Ishikawa (cell line): Measurements from ENCODE around the gene PCNA.

ENCODE experiments used
- CEBPB ChIP-seq: IDR thresholded peaks from 2 replicates; pipeline ENCODE4 v1.6.1; 2012
- CREB1 ChIP-seq: IDR thresholded peaks from 2 replicates; pipeline ENCODE4 v1.6.1; 2012; ENCODE audit warnings: low read depth
- EGR1 ChIP-seq: IDR thresholded peaks from 2 replicates; pipeline ENCODE4 v1.6.1; 2012
- EP300 ChIP-seq: IDR thresholded peaks from 2 replicates; pipeline ENCODE4 v1.6.1; 2012; ENCODE audit warnings: borderline replicate concordance
- FOXM1 ChIP-seq: IDR thresholded peaks from 2 replicates; pipeline ENCODE4 v1.6.1; 2012; ENCODE audit warnings: low read depth, borderline replicate concordance
- MAX ChIP-seq: IDR thresholded peaks from 2 replicates; pipeline ENCODE4 v1.6.1; 2012
- NFIC ChIP-seq: IDR thresholded peaks from 2 replicates; pipeline ENCODE4 v1.6.1; 2012
- RAD21 ChIP-seq: IDR thresholded peaks from 2 replicates; pipeline ENCODE4 v1.6.1; 2012; ENCODE audit warnings: low read depth
- REST ChIP-seq: IDR thresholded peaks from 2 replicates; pipeline ENCODE4 v1.6.1; 2012; ENCODE audit warnings: low read depth, mild to moderate bottlenecking
- TAF1 ChIP-seq: IDR thresholded peaks from 2 replicates; pipeline ENCODE4 v1.6.1; 2012; ENCODE audit warnings: low read depth, mild to moderate bottlenecking
- TCF12 ChIP-seq: IDR thresholded peaks from 2 replicates; pipeline ENCODE4 v1.6.1; 2012; ENCODE audit warnings: low read depth
- TEAD4 ChIP-seq: IDR thresholded peaks from 2 replicates; pipeline ENCODE4 v1.6.1; 2012
- YY1 ChIP-seq: IDR thresholded peaks from 2 replicates; pipeline ENCODE4 v1.6.1; 2012; ENCODE audit warnings: low read depth
- ZBTB7A ChIP-seq: IDR thresholded peaks from 2 replicates; pipeline ENCODE4 v1.6.1; 2012; ENCODE audit warnings: low read depth
- TF ChIP-seq, protein P1 (sequence below): IDR thresholded peaks from 2 replicates; pipeline ENCODE4 v1.6.1; 2012

Gene PCNA

DNA sequence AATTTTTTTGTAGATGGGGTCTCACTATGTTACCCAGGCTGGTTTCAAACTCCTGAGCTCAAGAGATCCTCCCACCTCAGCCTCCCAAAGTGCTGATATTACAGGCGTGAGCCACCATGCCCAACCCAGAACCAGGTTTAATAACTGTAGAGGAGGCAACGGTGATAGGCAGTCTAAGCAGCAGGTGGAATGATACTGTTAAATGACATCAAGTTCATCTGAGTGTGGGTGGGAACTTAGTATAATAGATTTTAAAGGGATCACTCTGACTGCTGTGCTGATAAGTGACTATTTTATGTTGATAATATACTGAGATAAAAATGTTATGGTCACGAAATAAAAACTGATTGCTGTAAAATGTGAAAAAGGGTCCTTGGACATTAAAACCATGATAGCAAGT lies 31.1 kb downstream of the PCNA start:
- TF ChIP-seq CREB1 (no peak), FOXM1 (no peak), NFIC (no peak), RAD21 (no peak), TAF1 (no peak), REST (no peak), MAX (no peak), YY1 (no peak), TCF12 (no peak), EGR1 (no peak), EP300 (no peak), CEBPB (no peak), TEAD4 (no peak), ZBTB7A (no peak)
- TF ChIP-seq, protein P1, sequence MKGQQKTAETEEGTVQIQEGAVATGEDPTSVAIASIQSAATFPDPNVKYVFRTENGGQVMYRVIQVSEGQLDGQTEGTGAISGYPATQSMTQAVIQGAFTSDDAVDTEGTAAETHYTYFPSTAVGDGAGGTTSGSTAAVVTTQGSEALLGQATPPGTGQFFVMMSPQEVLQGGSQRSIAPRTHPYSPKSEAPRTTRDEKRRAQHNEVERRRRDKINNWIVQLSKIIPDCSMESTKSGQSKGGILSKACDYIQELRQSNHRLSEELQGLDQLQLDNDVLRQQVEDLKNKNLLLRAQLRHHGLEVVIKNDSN: no peak

GRCh38 chr20:5085380-5085779 lies 34.4 kb downstream of the PCNA start:
- TF ChIP-seq FOXM1 (no peak), EP300 (no peak), TCF12 (no peak), REST (no peak), MAX (no peak), TEAD4 (no peak), TAF1 (no peak), CREB1 (no peak), NFIC (no peak), EGR1 (no peak)
- TF ChIP-seq, protein P1: no peak

- TF ChIP-seq, protein P1: no peak
- TF ChIP-seq YY1: no peak
- TF ChIP-seq RAD21: no peak
- no peak for TF ChIP-seq TEAD4
- TF ChIP-seq REST: no peak
- TF ChIP-seq TAF1: no peak
Observed at GRCh38 chr20:5080384-5080877, 39.3 kb downstream of the PCNA start.

DNA sequence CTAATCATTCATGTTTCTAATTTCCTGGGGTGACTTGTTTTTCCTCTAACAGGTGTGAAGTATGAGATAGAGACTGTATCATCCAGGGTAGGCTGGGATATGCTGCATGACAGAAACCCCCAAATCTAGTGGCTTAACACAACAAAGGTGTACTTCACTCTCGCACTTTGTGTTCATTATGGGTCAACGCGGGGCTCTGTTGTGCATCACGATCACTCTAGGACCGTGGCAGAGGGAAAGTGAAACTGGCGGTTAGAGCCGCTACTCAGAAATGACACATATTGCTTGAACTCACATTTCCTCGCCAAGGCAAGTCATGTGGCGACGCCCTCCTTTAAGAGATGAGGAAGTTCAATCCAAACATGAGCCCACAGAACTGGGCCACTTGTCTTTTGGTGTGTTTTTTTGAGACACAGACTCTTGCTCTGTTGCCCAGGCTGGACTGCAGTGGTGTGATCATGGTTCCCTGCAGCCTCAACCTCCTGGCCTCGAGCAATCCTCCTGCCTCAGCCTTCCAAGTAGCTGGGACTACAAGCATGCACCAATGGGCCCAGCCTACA lies 41.3 kb downstream of the PCNA start:
- TF ChIP-seq FOXM1: no peak
